IgD-negative memory B cell (primary cell): ENCODE data around the gene THUMPD3. TPM values are rescaled to one million over a fixed set of nuclear protein-coding genes. Genes with fewer than 3 reads are reported as not detected.

Experiments used
- H3K27ac Mint-ChIP-seq, 3 donors: one replicate each; pipeline ENCODE4 v1.8.0; 2020 to 2022; ENCODE audit warnings: mild to moderate bottlenecking in 3 of 3, mixed read lengths in 3 of 3, moderate library complexity in 1 of 3
- H3K27me3 Mint-ChIP-seq: one replicate; pipeline ENCODE4 v1.8.0; 2021; ENCODE audit warnings: mixed read lengths
- H3K36me3 Mint-ChIP-seq: one replicate; pipeline ENCODE4 v1.8.0; 2020; ENCODE audit warnings: mild to moderate bottlenecking, mixed read lengths
- H3K4me1 Mint-ChIP-seq, 3 donors: one replicate each; pipeline ENCODE4 v1.8.0; 2020 to 2022; ENCODE audit warnings: mixed read lengths in 3 of 3, mild to moderate bottlenecking in 1 of 3
- H3K4me3 Mint-ChIP-seq, 4 donors: one replicate each; pipeline ENCODE4 v1.8.0; 2020 to 2022; ENCODE audit warnings: mild to moderate bottlenecking in 4 of 4, mixed read lengths in 4 of 4, moderate library complexity in 3 of 4
- H3K9me3 Mint-ChIP-seq, 3 donors: one replicate each; pipeline ENCODE4 v1.8.0; 2020 to 2021; ENCODE audit warnings: mixed read lengths in 3 of 3, mild to moderate bottlenecking in 1 of 3
- polyA plus RNA-seq: library from polyadenylated mRNA; unstranded; fragments of 300-500 nt; fragmentation: Illumina TruSeq; gene quantifications from one replicate; pipeline ENCODE4 v1.2.3, GENCODE V29; 2021

Gene THUMPD3
- polyA plus RNA-seq, 1 donor from 2014 or later, result 17.9 TPM

- H3K4me1 Mint-ChIP-seq, result peaks cover 0 to 13% (median 8%) of the 10 kb centered on the region in 3 donors
- H3K9me3 Mint-ChIP-seq, result no peaks in the 10 kb centered on the region
- no peaks in the 10 kb centered on the region for H3K27me3 Mint-ChIP-seq
- no peak overlapping the region for H3K4me3 Mint-ChIP-seq
- no peaks in the 10 kb centered on the region for H3K36me3 Mint-ChIP-seq
- H3K27ac Mint-ChIP-seq, result no peak overlapping the region
Measured at GRCh38 chr3:9385187-9386077, 22.6 kb downstream of the THUMPD3 start.

- peaks cover 2 to 14% (median 8%) of the 10 kb centered on the region in 3 donors for H3K4me1 Mint-ChIP-seq
- H3K36me3 Mint-ChIP-seq, result no peaks in the 10 kb centered on the region
- H3K4me3 Mint-ChIP-seq, result no peak overlapping the region
- H3K27ac Mint-ChIP-seq, result no peak overlapping the region
- H3K27me3 Mint-ChIP-seq, result no peaks in the 10 kb centered on the region
- no peaks in the 10 kb centered on the region for H3K9me3 Mint-ChIP-seq
Measured at GRCh38 chr3:9386078-9386459, 23.2 kb downstream of the THUMPD3 start.

DNA sequence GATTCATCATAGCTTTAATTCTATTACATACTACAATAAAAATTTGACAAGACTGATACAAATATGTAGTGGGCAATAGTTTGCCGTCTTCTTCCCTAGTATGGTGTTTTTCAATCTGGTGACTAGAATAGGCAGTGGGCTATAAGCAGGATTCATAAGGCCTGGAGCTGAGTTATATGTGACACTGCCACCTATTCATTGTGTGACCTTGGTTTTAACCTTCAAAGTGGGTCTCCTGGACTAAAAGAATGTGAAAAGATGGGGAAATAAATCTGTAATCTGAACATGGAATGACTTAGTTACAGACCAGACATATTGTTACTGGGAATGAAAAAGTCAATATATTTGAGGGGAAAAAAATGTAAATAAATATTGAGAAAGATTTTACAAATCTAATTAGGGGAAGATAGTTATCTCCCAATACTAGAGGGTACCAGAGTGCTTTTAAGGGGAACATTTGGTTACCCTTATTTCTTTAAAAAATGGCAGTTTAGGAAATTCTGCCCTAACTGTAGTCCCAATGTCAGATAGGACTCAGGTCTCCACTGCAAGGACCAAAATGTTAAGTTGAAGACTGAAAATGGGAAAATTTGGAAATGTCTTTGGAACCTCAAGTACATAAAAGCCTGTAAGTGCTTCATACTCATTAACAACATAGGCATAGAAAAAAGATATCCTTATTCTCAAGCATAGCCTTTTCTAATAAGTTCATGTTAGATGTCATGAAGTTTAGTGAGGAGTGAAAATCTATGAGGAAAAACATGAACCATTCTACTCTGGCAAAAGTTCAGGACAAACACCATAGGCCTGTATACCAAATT is 23.9 kb downstream of the THUMPD3 start:
- H3K9me3 Mint-ChIP-seq, result no peaks in the 10 kb centered on the region
- H3K36me3 Mint-ChIP-seq, result peaks cover 3% of the 10 kb centered on the region
- peak overlapping the region in 2 of 3 donors; percentile 2 to 59 for H3K27ac Mint-ChIP-seq

GRCh38 chr3:9387322-9387655 is 24.4 kb downstream of the THUMPD3 start:
- H3K9me3 Mint-ChIP-seq, result no peaks in the 10 kb centered on the region
- peak overlapping the region in 1 of 3 donors; percentile 59 for H3K27ac Mint-ChIP-seq
- peaks cover 12 to 22% (median 17%) of the 10 kb centered on the region in 3 donors for H3K4me1 Mint-ChIP-seq
- H3K4me3 Mint-ChIP-seq, result no peak overlapping the region
- H3K36me3 Mint-ChIP-seq, result peaks cover 4% of the 10 kb centered on the region
- H3K27me3 Mint-ChIP-seq, result no peaks in the 10 kb centered on the region

More for the DNA sequence above, 23.9 kb downstream of the THUMPD3 start:
- Mint-ChIP-seq H3K4me1 (peaks cover 7 to 16% (median 11%) of the 10 kb centered on the region in 3 donors), H3K27me3 (no peaks in the 10 kb centered on the region), H3K4me3 (peak overlapping the region in 1 of 4 donors; percentile 5)

- no peaks in the 10 kb centered on the region for H3K27me3 Mint-ChIP-seq
- no peak overlapping the region for H3K4me3 Mint-ChIP-seq
- H3K4me1 Mint-ChIP-seq, result peaks cover 13 to 27% (median 22%) of the 10 kb centered on the region in 3 donors
- H3K27ac Mint-ChIP-seq, result peak overlapping the region in 1 of 3 donors; percentile 71
- no peaks in the 10 kb centered on the region for H3K9me3 Mint-ChIP-seq
- H3K36me3 Mint-ChIP-seq, result peaks cover 4% of the 10 kb centered on the region
Measured at GRCh38 chr3:9388142-9388541, 25.3 kb downstream of the THUMPD3 start.

DNA sequence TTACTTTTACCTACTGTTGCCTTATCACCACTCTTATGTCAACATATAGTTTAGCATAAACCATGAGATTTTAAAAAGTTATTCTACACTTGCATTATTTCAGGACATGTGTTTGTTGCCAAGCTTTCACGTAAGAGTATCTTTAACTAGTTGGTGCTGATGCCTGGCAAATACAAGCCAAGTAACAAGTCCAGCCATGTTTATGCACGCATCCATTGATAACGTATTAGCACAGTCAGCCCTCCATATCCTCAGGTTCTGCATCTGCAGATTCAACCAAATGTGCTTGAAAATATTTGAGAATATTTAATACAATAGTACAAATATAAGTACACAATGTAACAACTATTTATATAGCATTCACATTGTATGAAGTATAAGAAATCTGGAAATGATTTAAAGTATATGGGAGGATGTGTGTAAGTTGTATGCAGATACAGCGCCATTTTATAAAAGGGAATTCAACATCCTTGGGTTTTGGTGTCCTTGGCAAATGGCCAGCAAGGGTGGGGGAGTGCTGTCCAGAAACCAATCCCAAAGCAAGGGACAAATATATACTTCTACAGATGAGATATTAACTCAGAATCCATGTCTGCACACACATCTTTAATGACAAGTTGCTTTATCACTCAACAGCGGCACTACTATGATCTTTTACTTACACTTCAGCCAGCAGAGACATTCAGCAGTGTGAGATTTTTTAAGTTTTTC is 25.9 kb downstream of the THUMPD3 start:
- Mint-ChIP-seq H3K9me3 (no peaks in the 10 kb centered on the region), H3K27me3 (no peaks in the 10 kb centered on the region), H3K4me3 (no peak overlapping the region), H3K4me1 (peaks cover 17 to 27% (median 22%) of the 10 kb centered on the region in 3 donors), H3K36me3 (peaks cover 4% of the 10 kb centered on the region), H3K27ac (no peak overlapping the region)

DNA sequence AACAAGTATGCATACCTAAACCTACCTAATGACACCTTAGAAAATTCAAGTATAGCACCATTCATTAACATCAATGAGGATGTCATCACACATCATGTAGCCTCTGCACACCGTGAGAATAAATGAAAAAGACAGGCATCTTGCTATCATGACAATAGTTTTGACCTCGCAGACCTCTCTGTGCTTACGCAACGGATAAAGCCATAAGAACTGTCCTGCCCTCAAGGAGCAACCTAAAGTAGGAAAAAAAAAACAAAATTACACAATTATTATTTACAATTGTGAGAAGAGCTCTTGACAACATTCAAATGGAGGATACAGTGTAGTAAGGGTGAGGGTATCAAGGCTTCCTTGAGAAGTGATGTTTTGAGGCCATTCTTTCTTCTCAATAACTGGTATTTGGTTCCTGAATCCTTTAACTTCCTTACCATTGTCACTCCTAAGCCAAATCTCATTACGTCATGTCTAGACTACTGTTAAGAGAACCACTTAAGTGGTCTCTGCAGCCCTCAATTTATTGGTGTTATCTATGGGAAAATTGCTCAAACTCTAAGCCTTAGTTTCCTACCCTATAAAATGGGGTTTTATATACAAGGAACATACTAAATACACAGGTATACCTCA is 27.5 kb downstream of the THUMPD3 start:
- peaks cover 28 to 35% (median 30%) of the 10 kb centered on the region in 3 donors for H3K4me1 Mint-ChIP-seq
- H3K27ac Mint-ChIP-seq, result no peak overlapping the region
- peaks cover 4% of the 10 kb centered on the region for H3K36me3 Mint-ChIP-seq
- no peaks in the 10 kb centered on the region for H3K9me3 Mint-ChIP-seq
- H3K4me3 Mint-ChIP-seq, result no peak overlapping the region
- H3K27me3 Mint-ChIP-seq, result no peaks in the 10 kb centered on the region

DNA sequence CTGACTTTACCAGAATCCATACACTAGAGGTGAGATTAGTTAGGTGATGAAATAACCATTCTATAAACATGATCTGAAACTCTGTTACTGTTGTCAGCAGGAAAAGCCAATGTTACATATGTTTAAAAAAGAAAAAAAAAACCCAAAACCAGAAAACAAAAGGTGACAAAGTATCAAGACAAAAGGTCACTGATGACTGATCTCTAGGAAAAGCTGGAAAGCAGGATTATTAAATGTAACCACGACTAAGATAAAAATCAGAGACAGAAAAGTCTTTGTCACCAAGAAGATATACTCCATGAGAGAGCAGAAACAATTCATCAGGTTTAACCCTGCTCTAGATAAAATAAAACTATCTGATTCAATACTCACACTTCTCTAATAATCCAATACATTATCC is 29.2 kb downstream of the THUMPD3 start:
- H3K4me1 Mint-ChIP-seq, result peaks cover 36% of the 10 kb centered on the region in 3 donors
- peak overlapping the region in 2 of 4 donors; percentile 16 to 20 for H3K4me3 Mint-ChIP-seq
- H3K27ac Mint-ChIP-seq, result peak overlapping the region in 1 of 3 donors; percentile 100
- H3K36me3 Mint-ChIP-seq, result peaks cover 4% of the 10 kb centered on the region
- no peaks in the 10 kb centered on the region for H3K27me3 Mint-ChIP-seq
- H3K9me3 Mint-ChIP-seq, result no peaks in the 10 kb centered on the region

GRCh38 chr3:9395570-9396300 is 32.9 kb downstream of the THUMPD3 start:
- H3K27me3 Mint-ChIP-seq, result no peaks in the 10 kb centered on the region
- peaks cover 4% of the 10 kb centered on the region for H3K36me3 Mint-ChIP-seq
- H3K27ac Mint-ChIP-seq, result peak overlapping the region; percentile 92 to 100 (median 100)
- no peaks in the 10 kb centered on the region for H3K9me3 Mint-ChIP-seq
- peaks cover 52 to 59% (median 54%) of the 10 kb centered on the region in 3 donors for H3K4me1 Mint-ChIP-seq
- H3K4me3 Mint-ChIP-seq, result peak overlapping the region; percentile 92 to 99 (median 98)

- H3K27me3 Mint-ChIP-seq, result no peaks in the 10 kb centered on the region
- no peaks in the 10 kb centered on the region for H3K9me3 Mint-ChIP-seq
- H3K36me3 Mint-ChIP-seq, result peaks cover 4% of the 10 kb centered on the region
- peak overlapping the region; percentile 92 to 99 (median 98) for H3K4me3 Mint-ChIP-seq
- peaks cover 56 to 64% (median 57%) of the 10 kb centered on the region in 3 donors for H3K4me1 Mint-ChIP-seq
- H3K27ac Mint-ChIP-seq, result peak overlapping the region; percentile 92 to 100 (median 100)
Measured at GRCh38 chr3:9396301-9396631, 33.4 kb downstream of the THUMPD3 start.

- Mint-ChIP-seq H3K36me3 (peaks cover under 1% of the 10 kb centered on the region), H3K9me3 (no peaks in the 10 kb centered on the region), H3K4me3 (peak overlapping the region; percentile 92 to 99 (median 98)), H3K4me1 (peaks cover 54 to 63% (median 56%) of the 10 kb centered on the region in 3 donors), H3K27ac (peak overlapping the region; percentile 99 to 100 (median 100)), H3K27me3 (no peaks in the 10 kb centered on the region)
Measured at GRCh38 chr3:9396632-9397331, 33.9 kb downstream of the THUMPD3 start.

DNA sequence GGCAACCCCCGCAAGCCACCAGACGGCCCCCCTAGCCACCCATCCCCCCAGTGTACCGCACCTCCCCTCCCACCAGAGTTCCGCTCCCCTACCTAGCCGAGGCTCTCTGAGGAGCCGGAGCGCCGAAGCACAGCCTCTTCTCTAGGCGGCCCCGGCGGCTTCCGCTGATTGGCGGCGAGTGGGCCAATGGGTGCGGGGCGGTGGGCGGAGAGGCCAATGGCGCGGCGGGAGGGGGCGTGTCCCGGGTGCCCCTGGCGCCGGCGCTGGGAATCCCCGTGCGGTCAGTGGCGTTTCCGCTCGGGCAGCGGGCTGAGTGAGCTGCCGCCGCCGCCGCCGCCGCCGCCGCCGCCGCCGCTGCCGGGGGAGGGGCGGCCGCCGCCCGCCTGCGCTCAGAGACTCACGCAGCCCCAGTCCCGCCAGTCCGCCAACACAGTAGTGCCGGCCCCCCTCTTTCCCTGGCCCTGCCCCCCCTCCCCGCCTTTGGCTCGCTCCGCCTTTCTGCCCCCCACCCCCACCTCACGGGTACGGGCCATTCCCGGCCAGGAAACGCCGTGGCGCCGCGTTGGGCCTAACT is 34.6 kb downstream of the THUMPD3 start, which contains the start of gene SETD5:
TSS of gene SETD5 (plus strand) at position 284 of the 574 bp plus-strand sequence. CDS start 31,324 bp downstream, outside the sequence.
- H3K4me1 Mint-ChIP-seq, result peaks cover 55 to 61% (median 56%) of the 10 kb centered on the region in 3 donors
- peak within 1 kb of the TSS; percentile 92 to 100 (median 98) for H3K4me3 Mint-ChIP-seq
- H3K27me3 Mint-ChIP-seq, result no peaks in the 10 kb centered on the region
- H3K9me3 Mint-ChIP-seq, result no peaks in the 10 kb centered on the region
- H3K36me3 Mint-ChIP-seq, result no peaks in the 10 kb centered on the region
- H3K27ac Mint-ChIP-seq, result peak within 1 kb of the TSS; percentile 99 to 100 (median 100)
